AG04450 (cell line): ENCODE data around the gene DUSP23. TPM values are rescaled to one million over a fixed set of nuclear protein-coding genes. Genes with fewer than 3 reads are reported as not detected.

Experiments used
- CTCF ChIA-PET: fragments of 300-600, 350-600 bp; formaldehyde crosslinking; extraction: SDS; loops from one replicate; lab custom pipeline; 2022; ENCODE audit warnings: antibody characterized with exemption, inconsistent platforms; lab: Charles Lee
- POLR2A ChIA-PET: fragments of 350-600 bp; formaldehyde crosslinking; extraction: SDS; loops from one replicate; lab custom pipeline; 2021; ENCODE audit warnings: antibody characterized with exemption, inconsistent platforms; lab: Yijun Ruan, JAX
- DNase-seq: peaks from one replicate; pipeline ENCODE4 v3.0.0-alpha.2; 2011; ENCODE audit warnings: low read depth, low spot score
- H3K27ac ChIP-seq: one replicate; pipeline ENCODE4 v1.5.1; 2012; ENCODE audit warnings: low read depth, low read length, control low read depth
- H3K27me3 ChIP-seq: one replicate; pipeline ENCODE4 v1.6.0; 2012; ENCODE audit warnings: low read length; ENCODE audit not compliant: control insufficient read depth, insufficient read depth
- H3K4me3 ChIP-seq: 2 replicates; pipeline ENCODE4 v1.5.1; 2011; ENCODE audit warnings: mild to moderate bottlenecking, low read depth, low read length, control low read depth
- H3K9me3 ChIP-seq: 2 replicates; pipeline ENCODE4 v1.5.1; 2012; ENCODE audit warnings: low read length; ENCODE audit not compliant: control insufficient read depth, insufficient read depth
- polyA plus RNA-seq: library from polyadenylated mRNA; depleted of rRNA; stranded (reverse); fragments of >200 nt; gene quantifications from 2 replicates; pipeline ENCODE4 v1.2.3, GENCODE V29; 2011
- TF ChIP-seq, protein P1 (sequence below): IDR thresholded peaks from 2 replicates; pipeline ENCODE4 v1.5.1; 2011; ENCODE audit warnings: low read depth, low read length, control low read depth, inconsistent platforms

DUSP23 gene
- polyA plus RNA-seq, 1 experiment, result 6.1 TPM

DNA sequence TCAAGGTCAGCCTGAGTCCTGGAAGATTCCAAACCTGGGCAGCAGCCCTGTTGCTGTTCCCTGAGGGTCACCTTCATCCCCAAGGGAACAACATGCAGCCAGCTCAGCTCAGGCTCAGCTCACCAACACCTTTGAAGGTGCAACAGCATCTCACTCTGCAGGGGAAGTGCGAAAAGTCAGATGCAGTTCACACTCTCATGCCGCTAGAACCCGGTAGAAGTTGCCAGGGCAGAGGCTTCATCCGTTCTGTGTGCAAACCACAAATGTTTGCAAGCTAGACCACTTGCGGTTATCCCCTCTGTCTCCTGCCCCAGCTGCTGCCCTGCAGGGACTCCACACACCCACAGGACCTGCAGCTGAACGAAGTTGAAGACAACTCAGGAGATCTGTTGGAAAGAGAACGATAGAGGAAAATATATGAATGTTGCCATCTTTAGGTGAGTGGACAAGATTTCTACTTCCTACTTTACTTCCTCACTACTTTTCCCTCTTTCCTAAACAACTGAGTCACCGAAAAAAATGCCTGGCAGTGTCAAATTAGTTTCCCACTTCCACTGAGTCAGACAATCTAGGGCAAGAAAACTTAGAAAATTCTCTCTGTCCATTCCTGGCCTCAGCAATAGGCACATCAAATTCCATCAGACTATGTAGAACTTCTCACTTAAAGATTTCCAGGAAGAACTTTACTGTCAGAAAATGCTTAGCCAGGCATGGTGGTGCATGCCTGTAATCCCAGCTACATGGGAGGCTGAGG lies 19.6 kb downstream of the DUSP23 start:
- Histone ChIP-seq H3K27me3 (peaks cover 26% of the 10 kb centered on the region), H3K27ac (no peak overlapping the region), H3K9me3 (no peaks in the 10 kb centered on the region), H3K4me3 (no peak overlapping the region)
- no peak for DNase-seq
- ChIA-PET CTCF (interaction anchor here (1.6 to 13.0 kb wide), 12 partner anchors 12 to 205 kb away, joined by 4 to 556 read pairs (median 18); partner anchors contain the start of genes DUSP23 and SLAMF8), POLR2A (interaction anchor here (1.5 kb wide), 1 partner anchor 89 kb away, joined by 3 read pairs; no protein-coding TSS in a partner anchor)
- TF ChIP-seq, protein P1, sequence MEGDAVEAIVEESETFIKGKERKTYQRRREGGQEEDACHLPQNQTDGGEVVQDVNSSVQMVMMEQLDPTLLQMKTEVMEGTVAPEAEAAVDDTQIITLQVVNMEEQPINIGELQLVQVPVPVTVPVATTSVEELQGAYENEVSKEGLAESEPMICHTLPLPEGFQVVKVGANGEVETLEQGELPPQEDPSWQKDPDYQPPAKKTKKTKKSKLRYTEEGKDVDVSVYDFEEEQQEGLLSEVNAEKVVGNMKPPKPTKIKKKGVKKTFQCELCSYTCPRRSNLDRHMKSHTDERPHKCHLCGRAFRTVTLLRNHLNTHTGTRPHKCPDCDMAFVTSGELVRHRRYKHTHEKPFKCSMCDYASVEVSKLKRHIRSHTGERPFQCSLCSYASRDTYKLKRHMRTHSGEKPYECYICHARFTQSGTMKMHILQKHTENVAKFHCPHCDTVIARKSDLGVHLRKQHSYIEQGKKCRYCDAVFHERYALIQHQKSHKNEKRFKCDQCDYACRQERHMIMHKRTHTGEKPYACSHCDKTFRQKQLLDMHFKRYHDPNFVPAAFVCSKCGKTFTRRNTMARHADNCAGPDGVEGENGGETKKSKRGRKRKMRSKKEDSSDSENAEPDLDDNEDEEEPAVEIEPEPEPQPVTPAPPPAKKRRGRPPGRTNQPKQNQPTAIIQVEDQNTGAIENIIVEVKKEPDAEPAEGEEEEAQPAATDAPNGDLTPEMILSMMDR, result no peak

DNA sequence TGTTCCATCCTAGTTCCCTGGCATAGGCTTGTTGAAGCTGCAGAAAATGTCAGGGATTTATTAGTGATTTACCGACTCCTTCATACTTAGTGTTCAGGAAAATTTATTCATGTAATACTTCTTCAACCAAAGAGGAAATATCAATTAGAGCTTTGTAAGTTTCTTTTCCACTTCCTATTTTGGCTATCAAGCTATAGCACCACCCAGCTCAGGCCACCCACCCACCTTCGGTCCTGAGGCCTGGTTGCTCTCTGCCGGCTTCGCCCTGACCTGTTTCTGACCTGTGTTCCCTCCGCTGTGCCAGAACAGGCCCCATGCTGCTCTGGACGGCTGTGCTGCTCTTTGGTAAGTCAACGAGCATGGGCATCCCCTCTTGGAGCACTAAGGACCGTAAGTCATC lies 21.3 kb downstream of the DUSP23 start, which contains the start of gene FCRL6:
TSS of gene FCRL6 (plus strand) at position 250 of the 400 bp plus-strand sequence. CDS start at position 315, 65 bp downstream.
- ChIA-PET POLR2A (no interaction called here), CTCF (interaction anchor here (0.9 to 13.0 kb wide), 6 partner anchors 21 to 575 kb away, joined by 3 to 556 read pairs (median 4); partner anchors contain the start of gene DUSP23)
- no peak for DNase-seq
- H3K27ac ChIP-seq, result no peak within 1 kb of the TSS
- TF ChIP-seq, protein P1, result no peak
- no peaks in the 10 kb centered on the region for H3K9me3 ChIP-seq
- peaks cover 13% of the 10 kb centered on the region for H3K27me3 ChIP-seq
- no peak within 1 kb of the TSS for H3K4me3 ChIP-seq

DNA sequence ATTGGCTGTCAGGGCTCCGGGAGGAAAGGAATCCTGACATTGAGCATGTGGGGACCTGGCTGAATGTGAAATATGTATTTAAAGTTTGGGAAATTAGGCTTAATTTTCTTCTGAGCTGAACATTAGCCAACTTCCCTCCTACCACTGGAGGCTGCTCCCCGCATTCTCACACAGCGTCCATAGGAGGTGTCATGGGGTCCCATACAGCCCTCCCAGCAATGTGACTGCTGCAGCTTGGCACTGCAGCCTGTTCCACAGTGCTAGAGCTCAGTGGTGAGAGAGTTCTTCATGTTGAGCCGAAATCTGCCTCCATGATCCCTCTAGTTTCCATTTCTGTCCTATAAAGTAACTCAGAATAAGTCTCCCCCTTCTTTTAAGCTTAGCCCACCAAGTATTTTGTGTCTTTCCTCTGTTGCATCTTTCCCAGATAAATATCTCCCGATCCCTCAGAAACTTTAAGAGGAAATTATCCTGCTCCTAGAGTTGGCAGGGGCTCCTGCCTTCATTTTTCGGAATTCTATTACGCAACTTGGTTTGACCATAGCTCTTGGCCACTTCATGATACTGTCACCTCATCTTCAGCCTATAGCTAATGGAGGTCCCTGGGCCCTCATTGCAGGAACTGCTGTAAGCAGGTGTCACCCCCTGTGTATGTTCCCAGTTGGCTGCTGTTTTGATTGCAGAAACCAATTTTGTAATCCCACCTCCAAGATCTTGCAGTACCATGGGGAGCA lies 23.4 kb downstream of the DUSP23 start:
- ChIA-PET POLR2A (no interaction called here), CTCF (interaction anchor here (0.8 to 13.0 kb wide), 5 partner anchors 14 to 203 kb away, joined by 3 to 556 read pairs (median 4); partner anchors contain the start of gene DUSP23)
- Histone ChIP-seq H3K9me3 (no peaks in the 10 kb centered on the region), H3K4me3 (no peak overlapping the region), H3K27ac (no peak overlapping the region), H3K27me3 (peaks cover 10% of the 10 kb centered on the region)
- TF ChIP-seq, protein P1, result no peak
- no peak for DNase-seq

DNA sequence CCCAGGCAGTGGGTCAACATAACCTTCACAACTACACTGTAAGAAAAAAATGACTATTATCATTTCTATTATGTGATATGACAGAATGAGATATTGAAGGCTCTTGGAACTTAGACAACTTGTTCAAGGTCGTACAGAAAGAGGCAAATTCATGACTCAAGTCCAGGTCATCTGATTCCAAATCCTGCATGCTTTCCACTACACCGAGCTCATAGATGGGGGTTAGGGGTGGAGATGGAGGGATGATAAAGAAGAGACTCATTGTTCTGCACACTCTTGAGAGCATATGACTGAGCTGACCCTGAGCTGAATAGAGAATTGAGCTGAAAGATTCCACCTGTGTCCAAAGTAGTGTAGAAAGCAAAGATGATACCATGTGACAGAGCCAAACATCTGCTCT lies 24.2 kb downstream of the DUSP23 start:
- peaks cover 17% of the 10 kb centered on the region for H3K27me3 ChIP-seq
- H3K4me3 ChIP-seq, result no peak overlapping the region
- H3K9me3 ChIP-seq, result no peaks in the 10 kb centered on the region
- H3K27ac ChIP-seq, result no peak overlapping the region
- ChIA-PET CTCF (interaction anchor here (1.5 to 13.0 kb wide), 3 partner anchors 24 to 203 kb away, joined by 4 to 556 read pairs (median 31); partner anchors contain the start of gene DUSP23), POLR2A (no interaction called here)
- TF ChIP-seq, protein P1, result no peak
- no peak for DNase-seq
